IPS-18c (cell line): Measurements from ENCODE around the gene PLCB4.
A peak's percentile ranks its signal among the peaks of the same experiment; 100 is the strongest.

Experiments used
- H3K4me3 ChIP-seq: 2 replicates; pipeline ENCODE4 v1.7.0; 2013; ENCODE audit warnings: low read depth, mild to moderate bottlenecking, low read length, moderate library complexity; ENCODE audit not compliant: insufficient read depth
- H3K9me3 ChIP-seq: one replicate; pipeline ENCODE4 v1.6.1; 2013; ENCODE audit warnings: mild to moderate bottlenecking, low read length, moderate library complexity; ENCODE audit not compliant: control insufficient read depth, insufficient read depth

Gene PLCB4

DNA sequence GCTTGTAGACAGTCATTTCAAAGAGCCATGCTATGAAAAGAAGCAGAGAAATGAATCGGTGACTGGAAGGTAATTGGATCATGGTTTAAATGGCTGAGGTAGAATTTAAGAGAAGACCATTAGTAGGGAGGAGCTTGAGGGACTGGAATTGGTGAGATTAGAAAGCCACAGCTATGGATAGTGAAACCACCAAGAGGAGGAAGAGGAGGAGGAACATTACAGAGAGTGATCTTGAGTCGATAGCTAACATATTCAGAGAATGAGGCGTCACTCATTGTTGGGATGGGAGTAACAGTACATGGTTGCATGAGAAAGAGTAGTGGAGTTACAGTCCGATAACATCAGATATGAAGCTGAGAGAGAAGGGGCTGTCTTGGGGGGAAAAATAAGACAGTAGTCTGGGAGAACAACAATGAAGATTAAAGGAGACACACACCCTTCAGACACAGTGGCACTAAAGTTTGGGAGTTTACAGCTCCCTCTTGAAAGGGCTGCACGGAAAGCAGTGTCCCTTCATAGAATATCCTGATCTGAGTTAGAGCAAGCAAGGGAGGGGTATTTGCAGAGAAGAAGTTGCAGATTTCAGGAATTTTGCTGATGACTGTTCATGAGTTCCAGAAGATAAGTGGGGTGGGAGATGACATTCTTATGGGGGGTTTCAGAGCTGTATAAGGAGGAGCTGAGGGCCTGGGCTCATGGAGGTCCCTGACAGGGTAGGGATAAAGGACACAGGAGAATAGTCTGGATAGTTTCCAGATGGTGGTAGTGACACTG lies 430.4 kb downstream of the PLCB4 start:
- H3K9me3 ChIP-seq, result peaks cover 2% of the 10 kb centered on the region
- no peak overlapping the region for H3K4me3 ChIP-seq

- no peak overlapping the region for H3K4me3 ChIP-seq
- H3K9me3 ChIP-seq, result peaks cover 2% of the 10 kb centered on the region
Measured at GRCh38 chr20:9500121-9500520, 431.2 kb downstream of the PLCB4 start.

- H3K9me3 ChIP-seq, result peaks cover 2% of the 10 kb centered on the region
Measured at GRCh38 chr20:9501473-9501872, 432.6 kb downstream of the PLCB4 start.

DNA sequence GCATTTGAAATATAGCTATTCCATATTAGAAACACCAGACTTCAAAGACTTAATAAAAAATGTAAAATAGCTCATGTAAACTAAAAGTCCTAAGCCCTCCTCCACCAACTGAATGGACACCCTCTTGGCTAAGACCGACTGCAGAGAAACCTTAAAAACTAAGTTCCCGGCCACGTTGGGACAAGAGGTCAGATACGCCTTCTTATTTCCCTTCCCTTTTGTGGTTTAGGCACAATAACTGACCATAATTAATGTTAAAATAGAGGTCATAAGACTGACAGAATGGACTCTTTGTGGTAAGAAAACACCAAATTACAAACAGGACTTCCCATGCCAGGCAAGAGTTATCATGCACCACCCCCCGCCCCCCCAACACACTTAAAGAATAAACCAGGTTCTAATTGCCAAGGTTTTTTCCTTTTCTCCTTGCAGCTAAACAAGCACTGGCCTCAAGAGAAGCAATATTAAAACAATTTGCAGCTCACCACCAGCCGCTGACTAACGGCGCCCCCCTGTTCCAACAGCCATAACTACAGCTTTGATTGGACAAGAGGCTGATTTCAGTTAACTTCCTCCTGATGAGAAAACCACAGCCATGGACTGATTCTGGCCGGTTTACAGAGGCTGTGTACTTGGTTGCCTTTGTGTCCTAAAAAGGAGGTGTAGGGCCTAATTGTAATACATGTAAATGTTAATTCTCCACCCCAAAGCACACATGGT lies 434.8 kb downstream of the PLCB4 start:
- Histone ChIP-seq H3K9me3 (peaks cover 9% of the 10 kb centered on the region), H3K4me3 (no peak overlapping the region)

More at GRCh38 chr20:9501473-9501872, 432.6 kb downstream of the PLCB4 start:
- no peak overlapping the region for H3K4me3 ChIP-seq

- H3K9me3 ChIP-seq, result peaks cover 9% of the 10 kb centered on the region
- peak overlapping the region; percentile 34; the same call in 1 of the 2 replicates for H3K4me3 ChIP-seq
Measured at GRCh38 chr20:9506280-9506821, 437.5 kb downstream of the PLCB4 start.

- H3K4me3 ChIP-seq, result peak overlapping the region; percentile 34; the same call in 1 of the 2 replicates
Measured at GRCh38 chr20:9506964-9507369, 438.1 kb downstream of the PLCB4 start.

GRCh38 chr20:9507544-9508239 lies 438.8 kb downstream of the PLCB4 start:
- Histone ChIP-seq H3K4me3 (peak overlapping the region; percentile 36; the same call in 1 of the 2 replicates), H3K9me3 (peaks cover 9% of the 10 kb centered on the region)

More at GRCh38 chr20:9506964-9507369, 438.1 kb downstream of the PLCB4 start:
- peaks cover 9% of the 10 kb centered on the region for H3K9me3 ChIP-seq

- H3K9me3 ChIP-seq, result peaks cover 9% of the 10 kb centered on the region
- peak overlapping the region; percentile 36 for H3K4me3 ChIP-seq
Measured at GRCh38 chr20:9508240-9508661, 439.4 kb downstream of the PLCB4 start.

DNA sequence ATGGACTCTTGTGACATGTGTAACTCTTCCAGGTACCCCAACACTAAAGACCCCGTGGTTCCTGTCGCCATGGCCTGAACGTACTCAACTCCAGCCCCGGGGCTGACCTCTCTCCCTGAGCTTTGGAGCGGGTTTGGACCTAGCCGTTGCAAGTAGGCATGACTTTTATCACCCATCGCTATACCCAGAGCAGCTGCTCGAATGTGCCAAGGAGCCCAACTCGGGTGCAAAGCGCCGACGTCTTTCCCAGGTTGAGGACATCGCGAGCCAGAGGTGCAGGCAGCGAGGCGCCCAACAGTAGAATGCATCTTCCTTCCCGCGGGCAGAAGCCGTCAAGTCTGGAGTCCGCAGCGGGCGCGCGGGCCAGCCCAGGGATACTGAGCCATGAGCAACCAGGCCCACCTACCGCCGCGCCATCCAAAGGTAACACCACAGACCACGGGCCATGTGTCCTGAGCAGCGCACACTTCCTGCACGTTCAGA lies 439.9 kb downstream of the PLCB4 start:
- H3K9me3 ChIP-seq, result peaks cover 9% of the 10 kb centered on the region
- H3K4me3 ChIP-seq, result peak overlapping the region; percentile 30

DNA sequence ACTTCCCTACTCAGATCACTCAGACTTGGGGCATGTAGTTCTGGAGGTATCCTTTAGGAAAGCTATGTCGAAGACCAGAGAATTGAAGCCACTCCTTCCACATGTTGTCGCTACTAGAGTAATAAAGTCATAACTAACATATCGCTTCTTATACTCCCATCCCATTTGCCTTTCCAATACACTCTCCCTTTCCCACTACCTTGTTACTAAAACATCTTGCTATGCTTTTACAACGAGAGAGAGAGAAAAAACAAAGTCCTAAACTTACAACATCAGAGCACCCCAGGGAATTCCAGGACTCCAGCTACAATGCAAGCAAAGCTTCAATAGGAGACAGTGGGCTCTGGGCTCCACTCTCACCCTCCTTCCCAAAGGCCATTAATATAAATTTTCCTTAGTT lies 440.4 kb downstream of the PLCB4 start:
- Histone ChIP-seq H3K4me3 (no peak overlapping the region), H3K9me3 (peaks cover 6% of the 10 kb centered on the region)

GRCh38 chr20:9510911-9511310 lies 442.0 kb downstream of the PLCB4 start:
- Histone ChIP-seq H3K9me3 (peaks cover 6% of the 10 kb centered on the region), H3K4me3 (no peak overlapping the region)

DNA sequence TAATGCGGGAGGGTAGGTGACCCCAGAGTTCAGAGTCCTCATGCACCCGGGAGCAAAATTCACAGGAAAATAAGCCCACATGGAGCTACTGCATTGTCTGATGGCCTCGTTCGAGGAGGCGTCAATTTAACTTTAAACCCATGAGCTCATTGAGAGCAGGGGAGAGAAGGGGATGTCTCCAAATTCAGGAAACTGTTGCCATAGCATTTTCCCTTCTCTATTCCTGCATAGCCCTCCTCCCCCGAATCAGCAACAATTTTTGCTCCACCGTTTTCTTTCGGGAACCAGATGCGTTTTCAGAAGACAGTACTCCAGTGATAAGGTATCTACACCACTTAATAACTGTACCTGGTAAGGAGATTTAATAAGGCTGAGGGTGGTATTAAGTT lies 445.2 kb downstream of the PLCB4 start:
- H3K9me3 ChIP-seq, result no peaks in the 10 kb centered on the region
- H3K4me3 ChIP-seq, result peak overlapping the region; percentile 56; the same call in 1 of the 2 replicates

DNA sequence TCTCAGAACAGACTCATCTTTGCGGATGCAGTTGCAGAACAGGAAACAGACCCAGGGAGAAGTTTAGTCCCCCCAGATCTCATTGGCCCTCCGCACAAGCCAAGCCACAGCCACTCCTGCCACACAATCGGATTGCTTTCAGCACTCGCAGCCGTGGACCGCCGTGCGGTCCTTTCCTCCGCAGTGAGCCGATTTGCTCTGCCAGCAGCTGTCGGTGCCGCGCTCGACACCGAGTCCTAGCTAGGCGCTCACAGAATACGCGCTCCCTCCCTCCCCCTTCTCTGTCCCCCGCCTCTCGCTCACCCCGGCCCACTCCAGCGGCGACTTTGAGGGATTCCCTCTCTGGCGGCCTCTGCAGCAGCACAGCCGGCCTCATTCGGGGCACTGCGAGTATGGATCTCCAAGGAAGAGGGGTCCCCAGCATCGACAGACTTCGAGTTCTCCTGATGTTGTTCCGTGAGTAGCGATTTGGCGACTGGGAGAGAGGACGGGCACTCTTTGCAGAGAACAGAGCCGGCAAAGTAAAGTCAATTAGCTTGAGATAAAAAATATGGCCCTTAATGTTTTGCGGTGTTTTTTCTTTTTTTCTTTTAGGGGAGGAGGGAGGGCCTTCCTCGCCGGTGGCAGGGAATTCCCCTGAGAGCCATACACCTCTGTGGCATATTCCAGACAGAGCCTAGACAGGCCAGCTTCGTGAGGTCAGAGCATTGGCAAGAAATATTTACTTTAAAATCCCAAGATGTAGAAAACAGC lies 445.8 kb downstream of the PLCB4 start, which contains the start of gene LAMP5:
Gene LAMP5, plus strand, starts transcription at position 130 of the 753 bp plus-strand sequence. Its CDS starts 263 bp downstream, at position 393.
- Histone ChIP-seq H3K9me3 (no peaks in the 10 kb centered on the region), H3K4me3 (peak within 1 kb of the TSS; percentile 56)

DNA sequence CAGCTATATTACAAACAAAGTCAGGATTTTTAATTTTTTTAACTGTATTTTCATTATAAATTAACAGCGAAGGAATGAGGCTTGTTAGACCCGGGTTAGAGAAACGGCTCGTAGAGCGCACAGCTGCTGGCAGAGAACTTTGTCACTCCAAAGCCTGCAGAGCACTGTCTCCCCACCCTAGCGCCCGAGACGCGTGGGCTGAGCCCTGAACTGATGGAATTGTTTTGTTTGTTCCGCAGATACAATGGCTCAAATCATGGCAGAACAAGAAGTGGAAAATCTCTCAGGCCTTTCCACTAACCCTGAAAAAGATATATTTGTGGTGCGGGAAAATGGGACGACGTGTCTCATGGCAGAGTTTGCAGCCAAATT lies 446.3 kb downstream of the PLCB4 start:
- peak overlapping the region; percentile 56; the same call in 1 of the 2 replicates for H3K4me3 ChIP-seq
- no peaks in the 10 kb centered on the region for H3K9me3 ChIP-seq

GRCh38 chr20:9515741-9516233 lies 446.9 kb downstream of the PLCB4 start:
- H3K9me3 ChIP-seq, result no peaks in the 10 kb centered on the region
- H3K4me3 ChIP-seq, result peak overlapping the region; percentile 37; the same call in 1 of the 2 replicates

DNA sequence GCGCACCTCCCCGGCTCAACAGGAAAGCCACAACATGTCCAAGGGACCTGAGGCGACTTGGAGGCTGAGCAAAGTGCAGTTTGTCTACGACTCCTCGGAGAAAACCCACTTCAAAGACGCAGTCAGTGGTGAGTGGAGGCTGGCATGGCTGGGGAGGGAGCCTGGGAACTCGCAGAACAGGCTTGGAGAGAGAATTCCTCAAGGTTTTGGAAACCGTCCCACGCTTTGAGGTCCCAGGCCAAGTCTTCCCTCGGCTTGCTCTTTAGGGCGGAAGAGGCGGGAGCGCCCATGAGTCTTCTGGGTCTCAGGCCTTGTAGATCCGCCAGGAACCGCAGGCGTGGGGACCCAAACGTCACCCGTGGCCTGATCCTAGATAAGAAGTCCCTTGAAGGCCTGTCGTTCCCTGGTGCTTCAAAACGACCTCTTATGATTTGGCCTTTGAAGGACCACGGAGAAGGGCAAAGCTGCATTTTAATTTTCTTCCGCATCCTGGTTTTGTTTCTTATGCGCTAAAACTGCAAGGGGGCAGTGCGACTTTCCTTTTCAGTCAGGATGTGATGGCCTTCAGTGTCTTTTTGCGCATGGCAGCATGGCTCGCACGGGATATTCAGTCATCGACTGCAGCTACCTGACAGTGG lies 447.5 kb downstream of the PLCB4 start:
- peak overlapping the region; percentile 37 for H3K4me3 ChIP-seq
- H3K9me3 ChIP-seq, result no peaks in the 10 kb centered on the region
